ENCODE data around the gene CROT. TPM values are rescaled to one million over a fixed set of nuclear protein-coding genes. Genes with fewer than 3 reads are reported as not detected.
A peak's percentile ranks its signal among the peaks of the same experiment; 100 is the strongest.

Gene CROT
- total RNA-seq, 1 donor from 2014 or later = 18.8 TPM

GRCh38 chr7:87322912-87323311 is 22.6 kb upstream of the CROT start:
- H3K4me1 Mint-ChIP-seq (ENCODE audit: low read depth, unreplicated experiment) = no peaks in the 10 kb centered on the region
- no peaks in the 10 kb centered on the region for H4K20me1 ChIP-seq (ENCODE audit: insufficient read depth, low read length)
- H3K27me3 Mint-ChIP-seq (ENCODE audit: low read depth, unreplicated experiment) = no peaks in the 10 kb centered on the region
- no peaks in the 10 kb centered on the region for H3K27me3 ChIP-seq (ENCODE audit: insufficient read depth, low read length)
- H3K27ac Mint-ChIP-seq (ENCODE audit: unreplicated experiment) = no peak overlapping the region
- no peaks in the 10 kb centered on the region for H3K36me3 ChIP-seq (ENCODE audit: insufficient read depth, low read length)
- FAIRE-seq = no peak
- H2AFZ ChIP-seq (ENCODE audit: low read depth, low read length) = no peak overlapping the region
- DNase-seq (ENCODE audit: low read depth) = no peak
- H3K4me3 Mint-ChIP-seq (ENCODE audit: unreplicated experiment) = no peak overlapping the region
- no peak overlapping the region for H3K27ac ChIP-seq (ENCODE audit: low read depth, low read length)
- H3K36me3 Mint-ChIP-seq (ENCODE audit: low read depth, unreplicated experiment) = peaks cover 14% of the 10 kb centered on the region
- H3K4me2 ChIP-seq (ENCODE audit: low read length) = no peak overlapping the region
- H3K9me3 ChIP-seq (ENCODE audit: insufficient read depth, low read depth, low read length) = peaks cover 5% of the 10 kb centered on the region
- H3K9ac ChIP-seq (ENCODE audit: low read length) = no peak overlapping the region
- H3K4me3 ChIP-seq (ENCODE audit: insufficient read depth, low read depth, low read length) = no peak overlapping the region
- H3K9me3 Mint-ChIP-seq (ENCODE audit: unreplicated experiment) = peaks cover 22% of the 10 kb centered on the region
- no peak for TF ChIP-seq CTCF (IDR thresholded peaks at IDR 0.05; ENCODE audit: insufficient read depth, low read depth, low read length)
- TF ChIP-seq EZH2 (IDR thresholded peaks at IDR 0.05; ENCODE audit: insufficient read depth, low read length) = no peak
- H3K79me2 ChIP-seq (ENCODE audit: insufficient read depth, low read length) = no peaks in the 10 kb centered on the region
- no peaks in the 10 kb centered on the region for H3K4me1 ChIP-seq (ENCODE audit: insufficient read depth, low read length)

- H3K27ac Mint-ChIP-seq (ENCODE audit: unreplicated experiment) = no peak overlapping the region
- H3K4me1 Mint-ChIP-seq (ENCODE audit: low read depth, unreplicated experiment) = peaks cover 2% of the 10 kb centered on the region
- Histone ChIP-seq H3K79me2 (ENCODE audit: insufficient read depth, low read length) (no peaks in the 10 kb centered on the region), H3K27me3 (ENCODE audit: insufficient read depth, low read length) (no peaks in the 10 kb centered on the region), H3K36me3 (ENCODE audit: insufficient read depth, low read length) (no peaks in the 10 kb centered on the region), H3K4me2 (ENCODE audit: low read length) (no peak overlapping the region), H3K4me3 (ENCODE audit: insufficient read depth, low read depth, low read length) (no peak overlapping the region), H3K9me3 (ENCODE audit: insufficient read depth, low read depth, low read length) (peaks cover 28% of the 10 kb centered on the region), H4K20me1 (ENCODE audit: insufficient read depth, low read length) (no peaks in the 10 kb centered on the region), H2AFZ (ENCODE audit: low read depth, low read length) (no peak overlapping the region), H3K27ac (ENCODE audit: low read depth, low read length) (no peak overlapping the region), H3K9ac (ENCODE audit: low read length) (no peak overlapping the region), H3K4me1 (ENCODE audit: insufficient read depth, low read length) (no peaks in the 10 kb centered on the region)
- no peaks in the 10 kb centered on the region for H3K27me3 Mint-ChIP-seq (ENCODE audit: low read depth, unreplicated experiment)
- FAIRE-seq (no peak), DNase-seq (ENCODE audit: low read depth) (no peak)
- H3K36me3 Mint-ChIP-seq (ENCODE audit: low read depth, unreplicated experiment) = peaks cover 33% of the 10 kb centered on the region
- no peak for TF ChIP-seq EZH2 (IDR thresholded peaks at IDR 0.05; ENCODE audit: insufficient read depth, low read length)
- H3K9me3 Mint-ChIP-seq (ENCODE audit: unreplicated experiment) = peaks cover 43% of the 10 kb centered on the region
- no peak overlapping the region for H3K4me3 Mint-ChIP-seq (ENCODE audit: unreplicated experiment)
Measured at GRCh38 chr7:87325576-87326370, 19.7 kb upstream of the CROT start.

GRCh38 chr7:87328281-87328680 is 17.2 kb upstream of the CROT start:
- no peak overlapping the region for H3K4me3 Mint-ChIP-seq (ENCODE audit: unreplicated experiment)
- no peak overlapping the region for H3K27ac Mint-ChIP-seq (ENCODE audit: unreplicated experiment)
- H3K9me3 Mint-ChIP-seq (ENCODE audit: unreplicated experiment) = peaks cover 38% of the 10 kb centered on the region
- Histone ChIP-seq H3K9ac (ENCODE audit: low read length) (no peak overlapping the region), H3K79me2 (ENCODE audit: insufficient read depth, low read length) (no peaks in the 10 kb centered on the region), H3K4me3 (ENCODE audit: insufficient read depth, low read depth, low read length) (no peak overlapping the region), H3K4me1 (ENCODE audit: insufficient read depth, low read length) (no peaks in the 10 kb centered on the region), H3K27me3 (ENCODE audit: insufficient read depth, low read length) (no peaks in the 10 kb centered on the region), H3K36me3 (ENCODE audit: insufficient read depth, low read length) (no peaks in the 10 kb centered on the region), H2AFZ (ENCODE audit: low read depth, low read length) (no peak overlapping the region), H3K27ac (ENCODE audit: low read depth, low read length) (no peak overlapping the region), H3K9me3 (ENCODE audit: insufficient read depth, low read depth, low read length) (peaks cover 25% of the 10 kb centered on the region), H3K4me2 (ENCODE audit: low read length) (no peak overlapping the region), H4K20me1 (ENCODE audit: insufficient read depth, low read length) (no peaks in the 10 kb centered on the region)
- TF ChIP-seq CTCF (IDR thresholded peaks at IDR 0.05; ENCODE audit: insufficient read depth, low read depth, low read length) (no peak), EZH2 (IDR thresholded peaks at IDR 0.05; ENCODE audit: insufficient read depth, low read length) (no peak)
- FAIRE-seq (no peak), DNase-seq (ENCODE audit: low read depth) (peak; percentile 47)
- peaks cover 4% of the 10 kb centered on the region for H3K4me1 Mint-ChIP-seq (ENCODE audit: low read depth, unreplicated experiment)
- no peaks in the 10 kb centered on the region for H3K27me3 Mint-ChIP-seq (ENCODE audit: low read depth, unreplicated experiment)
- peaks cover 28% of the 10 kb centered on the region for H3K36me3 Mint-ChIP-seq (ENCODE audit: low read depth, unreplicated experiment)

Data from astrocyte (in vitro differentiated cells and primary cell).